PFSK-1 (cell line): ENCODE results near the gene GSX1.

ENCODE experiments used
- FOXP2 ChIP-seq: optimal IDR thresholded peaks from 2 replicates; pipeline ENCODE3; 2011; ENCODE audit warnings: borderline replicate concordance, control low read depth, inconsistent platforms; ENCODE audit not compliant: insufficient read depth; ENCODE audit errors: extremely low read length, extremely low read depth
- POLR2AphosphoS5 ChIP-seq: IDR thresholded peaks from 2 replicates; pipeline ENCODE4 v1.6.1; 2012; ENCODE audit warnings: low read depth, mild to moderate bottlenecking, control low read depth, low read length, moderate library complexity
- SIN3A ChIP-seq: IDR thresholded peaks from 2 replicates; pipeline ENCODE4 v1.6.1; 2012; ENCODE audit warnings: mild to moderate bottlenecking, low read length, moderate library complexity, borderline replicate concordance; ENCODE audit not compliant: insufficient read depth
- TAF1 ChIP-seq: IDR thresholded peaks from 2 replicates; pipeline ENCODE4 v1.6.1; 2012; ENCODE audit warnings: low read length, control low read depth, borderline replicate concordance; ENCODE audit not compliant: insufficient read depth
- TF ChIP-seq, protein P1 (sequence below), 2 experiments: IDR thresholded peaks; 2 replicates each; pipeline versions ENCODE4 v1.6.1 to v1.8.0; 2011 to 2012; ENCODE audit warnings: low read depth in 2 of 2, low read length in 2 of 2, control low read depth in 1 of 2, inconsistent platforms in 1 of 2, mild to moderate bottlenecking in 1 of 2, moderate library complexity in 1 of 2; ENCODE audit not compliant: insufficient read depth in 1 of 2

The GSX1 gene

DNA sequence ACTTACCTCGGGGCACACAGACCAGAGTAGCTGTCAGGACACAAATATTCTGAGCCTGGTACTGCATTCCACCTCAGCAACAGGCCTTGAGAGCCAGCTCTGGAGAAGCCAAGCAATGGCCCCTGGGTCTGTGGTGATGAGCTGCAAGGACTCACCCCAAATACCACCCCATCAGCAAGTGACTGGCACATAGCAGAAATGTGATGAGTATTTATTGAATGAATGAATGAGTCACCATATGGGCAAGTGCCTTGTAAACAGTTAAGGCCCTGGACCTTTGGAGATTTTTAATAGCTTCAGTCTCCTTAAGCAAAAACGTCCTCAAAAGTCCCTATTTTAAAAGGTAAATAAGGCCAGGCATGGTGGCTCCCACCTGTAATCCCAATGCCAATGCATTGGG, 18.2 kb downstream of the GSX1 start:
- TF ChIP-seq SIN3A (no peak), POLR2AphosphoS5 (no peak), TAF1 (no peak), FOXP2 (no peak)
- TF ChIP-seq, protein P1, sequence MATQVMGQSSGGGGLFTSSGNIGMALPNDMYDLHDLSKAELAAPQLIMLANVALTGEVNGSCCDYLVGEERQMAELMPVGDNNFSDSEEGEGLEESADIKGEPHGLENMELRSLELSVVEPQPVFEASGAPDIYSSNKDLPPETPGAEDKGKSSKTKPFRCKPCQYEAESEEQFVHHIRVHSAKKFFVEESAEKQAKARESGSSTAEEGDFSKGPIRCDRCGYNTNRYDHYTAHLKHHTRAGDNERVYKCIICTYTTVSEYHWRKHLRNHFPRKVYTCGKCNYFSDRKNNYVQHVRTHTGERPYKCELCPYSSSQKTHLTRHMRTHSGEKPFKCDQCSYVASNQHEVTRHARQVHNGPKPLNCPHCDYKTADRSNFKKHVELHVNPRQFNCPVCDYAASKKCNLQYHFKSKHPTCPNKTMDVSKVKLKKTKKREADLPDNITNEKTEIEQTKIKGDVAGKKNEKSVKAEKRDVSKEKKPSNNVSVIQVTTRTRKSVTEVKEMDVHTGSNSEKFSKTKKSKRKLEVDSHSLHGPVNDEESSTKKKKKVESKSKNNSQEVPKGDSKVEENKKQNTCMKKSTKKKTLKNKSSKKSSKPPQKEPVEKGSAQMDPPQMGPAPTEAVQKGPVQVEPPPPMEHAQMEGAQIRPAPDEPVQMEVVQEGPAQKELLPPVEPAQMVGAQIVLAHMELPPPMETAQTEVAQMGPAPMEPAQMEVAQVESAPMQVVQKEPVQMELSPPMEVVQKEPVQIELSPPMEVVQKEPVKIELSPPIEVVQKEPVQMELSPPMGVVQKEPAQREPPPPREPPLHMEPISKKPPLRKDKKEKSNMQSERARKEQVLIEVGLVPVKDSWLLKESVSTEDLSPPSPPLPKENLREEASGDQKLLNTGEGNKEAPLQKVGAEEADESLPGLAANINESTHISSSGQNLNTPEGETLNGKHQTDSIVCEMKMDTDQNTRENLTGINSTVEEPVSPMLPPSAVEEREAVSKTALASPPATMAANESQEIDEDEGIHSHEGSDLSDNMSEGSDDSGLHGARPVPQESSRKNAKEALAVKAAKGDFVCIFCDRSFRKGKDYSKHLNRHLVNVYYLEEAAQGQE (IDR thresholded peaks at IDR 0.05; ENCODE audit: insufficient read depth in 1 of 2, low read depth in 2 of 2, low read length in 2 of 2), result no peak

DNA sequence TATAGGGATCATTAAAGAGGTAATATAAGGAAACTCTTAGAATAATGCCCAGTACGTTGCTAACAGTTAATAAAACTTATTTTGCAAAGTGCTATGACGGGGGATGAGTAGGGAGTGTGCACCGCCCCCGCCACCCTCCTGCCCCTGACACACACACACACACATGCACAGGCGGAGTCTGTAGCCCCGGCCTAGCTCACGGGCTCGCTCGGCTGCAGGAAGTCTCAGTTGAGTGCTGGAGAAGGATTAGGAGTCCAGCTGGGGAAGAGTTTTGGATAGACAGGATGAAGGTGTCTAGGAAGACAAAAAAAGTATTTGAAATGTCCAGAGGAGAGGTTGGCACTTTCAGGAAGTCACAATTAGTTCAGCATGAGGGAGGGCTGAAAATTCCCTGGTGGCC, 21.5 kb downstream of the GSX1 start:
- TF ChIP-seq POLR2AphosphoS5 (no peak), FOXP2 (no peak), SIN3A (no peak), TAF1 (no peak)
- TF ChIP-seq, protein P1 (IDR thresholded peaks at IDR 0.05; ENCODE audit: insufficient read depth in 1 of 2, low read depth in 2 of 2, low read length in 2 of 2), result no peak

DNA sequence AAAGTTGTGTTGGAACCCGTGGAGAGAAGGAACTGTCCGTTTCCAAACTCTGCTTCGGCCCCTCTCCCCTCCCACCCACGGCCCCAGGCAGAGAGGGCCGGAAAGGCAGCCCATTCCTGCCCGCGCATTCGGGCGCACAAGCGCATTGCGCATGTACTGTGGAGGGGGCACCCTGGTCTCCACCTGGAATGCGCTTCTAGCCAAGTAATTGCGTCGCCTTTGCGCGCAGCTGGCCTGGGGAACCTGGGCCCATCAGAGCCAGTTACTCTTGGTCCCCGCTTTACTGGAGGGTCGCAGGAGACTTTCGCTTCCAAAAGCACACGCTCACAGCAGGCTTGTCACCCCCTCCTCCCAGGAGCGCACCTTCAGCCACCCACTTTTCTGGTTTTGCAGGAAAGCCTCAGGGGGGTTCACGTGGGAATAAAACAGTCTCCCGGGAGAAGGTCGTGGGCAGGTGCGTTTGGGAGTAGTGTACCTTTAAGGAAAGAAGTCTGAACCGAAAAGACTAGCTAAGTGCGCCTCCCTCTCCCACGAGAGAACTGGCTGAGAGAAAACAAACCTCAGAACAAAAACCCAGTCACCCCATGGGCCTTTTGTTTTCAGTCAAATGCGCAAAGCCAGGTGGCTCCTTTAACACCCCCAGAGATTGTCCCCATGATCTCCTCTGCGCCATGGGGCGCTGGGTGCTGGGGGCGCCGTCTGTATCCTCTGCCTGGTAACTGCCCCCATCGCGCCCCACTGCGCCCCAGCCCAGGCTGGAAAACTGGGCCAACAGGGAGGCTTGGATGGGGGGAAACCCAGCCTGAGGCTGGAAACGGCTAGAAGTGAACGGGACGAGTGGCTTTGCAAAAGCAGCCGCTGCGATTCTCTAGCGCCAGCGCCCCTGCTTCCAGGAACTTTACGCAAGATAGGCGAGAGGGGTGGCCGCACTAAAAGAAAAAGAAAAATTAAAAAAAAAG, 28.5 kb downstream of the GSX1 start:
- no peak for TF ChIP-seq FOXP2
- TF ChIP-seq TAF1, result no peak
- TF ChIP-seq, protein P1 (IDR thresholded peaks at IDR 0.05; ENCODE audit: insufficient read depth in 1 of 2, low read depth in 2 of 2, low read length in 2 of 2), result no peak
- no peak for TF ChIP-seq POLR2AphosphoS5
- no peak for TF ChIP-seq SIN3A

DNA sequence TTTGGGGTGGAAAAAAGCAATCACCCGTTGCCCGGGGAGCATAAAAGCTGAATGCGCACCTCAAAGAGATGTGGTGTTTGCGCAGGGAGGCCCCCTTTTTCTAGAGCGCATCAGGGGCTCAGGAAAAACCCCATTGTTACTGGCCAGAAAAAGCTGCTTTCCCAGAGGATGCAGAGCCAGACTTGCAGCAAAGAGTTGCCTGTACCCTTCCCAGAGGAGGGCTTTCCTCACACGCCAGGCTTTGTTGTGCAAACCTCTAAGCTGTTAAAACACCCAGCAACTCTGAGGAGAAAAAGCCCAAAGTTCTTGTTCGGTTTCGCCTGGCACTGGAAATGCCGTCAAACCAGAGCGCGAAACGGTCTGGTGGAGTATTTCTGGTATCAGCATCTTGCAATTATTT, 29.3 kb downstream of the GSX1 start:
- TF ChIP-seq POLR2AphosphoS5, result no peak
- no peak for TF ChIP-seq TAF1
- TF ChIP-seq, protein P1 (IDR thresholded peaks at IDR 0.05; ENCODE audit: insufficient read depth in 1 of 2, low read depth in 2 of 2, low read length in 2 of 2), result no peak
- no peak for TF ChIP-seq FOXP2
- TF ChIP-seq SIN3A, result no peak
